HEK293 (cell line): ENCODE measurements around the gene KIR3DL3.
"Not testable (repeated sequence)": the region's sequence is repeated elsewhere in the genome, so short reads cannot be mapped to it uniquely, and the experiment has no call there.

Source experiments
- CTCF ChIA-PET: fragments of 350-600 bp; formaldehyde crosslinking; extraction: SDS; loops from one replicate; lab custom pipeline; 2021; ENCODE audit warnings: antibody characterized with exemption; lab: Yijun Ruan, JAX
- POLR2A ChIA-PET: fragments of 300-600 bp; formaldehyde crosslinking; extraction: SDS; loops from one replicate; lab custom pipeline; 2020; ENCODE audit warnings: antibody characterized with exemption, inconsistent platforms; lab: Yijun Ruan, JAX
- H3K27ac ChIP-seq: fragments of 200-500 bp; sonication (Bioruptor generic); 2 replicates; pipeline ENCODE4 v1.5.1; 2014; ENCODE audit warnings: low read depth, low read length, control low read depth, inconsistent platforms; ENCODE audit errors: extremely low read depth
- H3K36me3 ChIP-seq, 2 experiments: fragments of 200-500 bp in 1 of 2; sonication (Bioruptor generic) in 1 of 2; 1 replicate in 1 of 2; 2 replicates in 1 of 2; pipeline ENCODE4 v1.5.1; 2014 to 2017; ENCODE audit warnings: inconsistent platforms in 2 of 2, low read length in 2 of 2; ENCODE audit not compliant: control insufficient read depth in 2 of 2, insufficient read depth in 1 of 2
- H3K4me1 ChIP-seq: fragments of 200-500 bp; sonication (Bioruptor generic); 2 replicates; pipeline ENCODE4 v1.5.1; 2014; ENCODE audit warnings: mild to moderate bottlenecking, low read length, inconsistent platforms; ENCODE audit not compliant: control insufficient read depth, insufficient read depth
- H3K4me3 ChIP-seq: 2 replicates; pipeline ENCODE4 v1.5.1; 2011; ENCODE audit warnings: low read depth, mild to moderate bottlenecking, control low read depth, low read length, moderate library complexity
- H3K9me3 ChIP-seq: fragments of 200-500 bp; sonication (Bioruptor generic); 2 replicates; pipeline ENCODE4 v1.5.1; 2014; ENCODE audit warnings: low read depth, low read length, inconsistent platforms; ENCODE audit not compliant: control insufficient read depth, insufficient read depth
- ZFP3 ChIP-seq: fragments of 450-650 bp; formaldehyde crosslinking; IDR thresholded peaks from 2 replicates; pipeline ENCODE4 v1.5.1; 2016; ENCODE audit warnings: low read depth, missing biosample characterization, missing genetic modification characterization
- ZNF114 ChIP-seq: fragments of 450-650 bp; formaldehyde crosslinking; IDR thresholded peaks from 2 replicates; pipeline ENCODE4 v1.5.0; 2017; ENCODE audit warnings: missing biosample characterization, missing genetic modification characterization
- ZNF19 ChIP-seq: fragments of 450-650 bp; formaldehyde crosslinking; IDR thresholded peaks from 2 replicates; pipeline ENCODE4; 2016; ENCODE audit warnings: missing biosample characterization, missing genetic modification characterization, low read depth
- ZNF621 ChIP-seq: fragments of 450-650 bp; formaldehyde crosslinking; IDR thresholded peaks from 2 replicates; pipeline ENCODE4 v1.5.1; 2017; ENCODE audit warnings: missing biosample characterization, missing genetic modification characterization
- ZNF76 ChIP-seq: fragments of 450-650 bp; formaldehyde crosslinking; IDR thresholded peaks from 2 replicates; pipeline ENCODE4; 2016; ENCODE audit warnings: low read depth, missing biosample characterization, missing genetic modification characterization, borderline replicate concordance
- ZNF777 ChIP-seq: fragments of 450-650 bp; formaldehyde crosslinking; IDR thresholded peaks from 2 replicates; pipeline ENCODE4 v1.5.1; 2017; ENCODE audit warnings: missing biosample characterization, missing genetic modification characterization, borderline replicate concordance
- ZSCAN16 ChIP-seq: fragments of 450-650 bp; formaldehyde crosslinking; IDR thresholded peaks from 2 replicates; pipeline ENCODE4 v1.5.1; 2016; ENCODE audit warnings: missing biosample characterization, missing genetic modification characterization
- TF ChIP-seq, protein P1 (sequence below): fragments of 450-650 bp; formaldehyde crosslinking; IDR thresholded peaks from 2 replicates; pipeline ENCODE4 v1.5.1; 2016; ENCODE audit warnings: missing biosample characterization, missing genetic modification characterization
- TF ChIP-seq, protein P2 (sequence below): sonication (generic); formaldehyde crosslinking; IDR thresholded peaks from 2 replicates; pipeline ENCODE4 v1.8.1; 2022; ENCODE audit warnings: mild to moderate bottlenecking, moderate library complexity, missing genetic modification reagents
- TF ChIP-seq, protein P3 (sequence below): fragments of 450-650 bp; formaldehyde crosslinking; IDR thresholded peaks from 2 replicates; pipeline ENCODE4 v1.5.1; 2016; ENCODE audit warnings: missing biosample characterization, missing genetic modification characterization, low read depth

The KIR3DL3 gene

DNA sequence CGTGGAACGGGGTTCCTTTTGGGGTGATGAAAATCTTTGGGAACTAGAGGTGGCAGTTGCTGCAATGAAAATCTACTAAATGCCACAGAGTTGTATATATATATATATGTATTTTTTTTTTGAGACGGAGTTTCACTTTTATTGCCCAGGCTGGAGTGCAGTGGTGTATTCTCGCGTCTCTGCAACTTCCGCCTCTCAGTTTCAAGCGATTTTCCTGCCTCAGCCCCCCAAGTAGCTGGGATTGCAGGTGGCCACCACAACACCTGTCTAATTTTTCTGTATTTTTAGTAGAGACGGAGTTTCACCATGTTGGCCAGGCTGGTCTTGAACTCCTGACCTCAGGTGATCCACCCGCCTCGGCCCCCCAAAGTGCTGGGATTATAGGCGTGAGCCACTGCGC is 42.6 kb upstream of the KIR3DL3 start:
- H3K9me3 ChIP-seq, H3K4me3 ChIP-seq, POLR2A ChIA-PET, H3K4me1 ChIP-seq, H3K27ac ChIP-seq, H3K36me3 ChIP-seq: not testable (repeated sequence)
- CTCF ChIA-PET, result interaction anchor here (4.3 kb wide), 1 partner anchor 8 kb away, joined by 37 read pairs; no protein-coding TSS in a partner anchor

DNA sequence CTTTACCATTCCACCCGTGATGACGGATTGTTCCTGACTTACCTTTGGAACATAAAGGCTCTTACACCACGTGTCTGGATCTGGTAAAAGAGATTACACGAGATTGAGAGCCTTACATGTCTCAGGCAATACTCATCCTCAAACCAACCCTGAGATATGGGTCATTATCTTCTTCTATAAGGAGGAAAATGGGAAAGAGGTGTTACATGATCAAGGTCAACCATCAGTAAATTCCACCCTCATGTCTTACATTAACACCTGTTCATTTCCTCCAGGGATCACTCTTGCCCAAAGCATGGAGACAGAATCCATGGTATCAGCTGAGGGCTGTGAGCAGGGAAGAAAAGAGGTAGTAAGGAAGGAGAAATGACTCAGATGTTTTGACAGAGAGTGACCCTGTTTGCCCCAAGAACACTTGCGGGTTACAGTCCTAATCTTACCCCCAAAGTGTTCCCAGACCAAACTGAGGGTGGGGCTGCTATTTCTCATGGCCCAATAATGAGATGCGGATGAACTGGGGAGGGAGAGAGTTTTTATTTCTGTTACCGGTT is 41.9 kb upstream of the KIR3DL3 start:
- CTCF ChIA-PET, result interaction anchor here (0.6 to 4.3 kb wide), 2 partner anchors 9 to 956 kb away, joined by 3 to 37 read pairs; no protein-coding TSS in a partner anchor
- H3K4me3 ChIP-seq, result no peak overlapping the region
- H3K9me3 ChIP-seq, result no peaks in the 10 kb centered on the region
- no peak overlapping the region for H3K27ac ChIP-seq
- POLR2A ChIA-PET, result no interaction called here
- TF ChIP-seq ZFP3 (tag by site-specific recombination) (no peak), ZNF76 (tag by site-specific recombination) (no peak), ZNF114 (tag by site-specific recombination) (no peak), ZSCAN16 (tag by site-specific recombination) (no peak)
- H3K4me1 ChIP-seq, result no peaks in the 10 kb centered on the region
- no peaks in the 10 kb centered on the region for H3K36me3 ChIP-seq

DNA sequence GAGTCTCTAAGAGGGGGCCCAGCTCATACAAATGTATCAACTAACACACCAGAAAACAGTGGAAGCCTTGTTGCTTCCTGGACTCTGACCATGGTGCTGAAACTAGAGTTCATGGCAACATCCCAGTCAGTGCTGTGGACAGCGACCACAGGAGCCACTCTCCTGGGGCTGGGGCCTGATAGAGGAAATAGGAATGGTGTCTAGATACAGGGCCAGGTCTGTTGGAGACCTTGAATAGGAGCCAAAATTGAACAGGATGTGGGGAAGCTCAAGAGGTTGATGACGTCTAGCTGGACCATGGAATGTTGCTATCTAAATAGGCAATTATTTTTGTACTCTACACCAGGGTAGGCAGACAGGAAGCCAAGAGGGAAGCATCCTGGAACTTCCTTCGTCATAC is 39.7 kb upstream of the KIR3DL3 start:
- Histone ChIP-seq H3K36me3 (no peaks in the 10 kb centered on the region), H3K4me3 (no peak overlapping the region), H3K27ac (no peak overlapping the region), H3K9me3 (no peaks in the 10 kb centered on the region), H3K4me1 (no peaks in the 10 kb centered on the region)
- TF ChIP-seq ZNF777 (tag by site-specific recombination), result no peak
- TF ChIP-seq, protein P1, sequence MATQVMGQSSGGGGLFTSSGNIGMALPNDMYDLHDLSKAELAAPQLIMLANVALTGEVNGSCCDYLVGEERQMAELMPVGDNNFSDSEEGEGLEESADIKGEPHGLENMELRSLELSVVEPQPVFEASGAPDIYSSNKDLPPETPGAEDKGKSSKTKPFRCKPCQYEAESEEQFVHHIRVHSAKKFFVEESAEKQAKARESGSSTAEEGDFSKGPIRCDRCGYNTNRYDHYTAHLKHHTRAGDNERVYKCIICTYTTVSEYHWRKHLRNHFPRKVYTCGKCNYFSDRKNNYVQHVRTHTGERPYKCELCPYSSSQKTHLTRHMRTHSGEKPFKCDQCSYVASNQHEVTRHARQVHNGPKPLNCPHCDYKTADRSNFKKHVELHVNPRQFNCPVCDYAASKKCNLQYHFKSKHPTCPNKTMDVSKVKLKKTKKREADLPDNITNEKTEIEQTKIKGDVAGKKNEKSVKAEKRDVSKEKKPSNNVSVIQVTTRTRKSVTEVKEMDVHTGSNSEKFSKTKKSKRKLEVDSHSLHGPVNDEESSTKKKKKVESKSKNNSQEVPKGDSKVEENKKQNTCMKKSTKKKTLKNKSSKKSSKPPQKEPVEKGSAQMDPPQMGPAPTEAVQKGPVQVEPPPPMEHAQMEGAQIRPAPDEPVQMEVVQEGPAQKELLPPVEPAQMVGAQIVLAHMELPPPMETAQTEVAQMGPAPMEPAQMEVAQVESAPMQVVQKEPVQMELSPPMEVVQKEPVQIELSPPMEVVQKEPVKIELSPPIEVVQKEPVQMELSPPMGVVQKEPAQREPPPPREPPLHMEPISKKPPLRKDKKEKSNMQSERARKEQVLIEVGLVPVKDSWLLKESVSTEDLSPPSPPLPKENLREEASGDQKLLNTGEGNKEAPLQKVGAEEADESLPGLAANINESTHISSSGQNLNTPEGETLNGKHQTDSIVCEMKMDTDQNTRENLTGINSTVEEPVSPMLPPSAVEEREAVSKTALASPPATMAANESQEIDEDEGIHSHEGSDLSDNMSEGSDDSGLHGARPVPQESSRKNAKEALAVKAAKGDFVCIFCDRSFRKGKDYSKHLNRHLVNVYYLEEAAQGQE (tag by site-specific recombination), result peak; percentile 93
- no peak for TF ChIP-seq ZNF19 (tag by site-specific recombination)
- TF ChIP-seq, protein P2, sequence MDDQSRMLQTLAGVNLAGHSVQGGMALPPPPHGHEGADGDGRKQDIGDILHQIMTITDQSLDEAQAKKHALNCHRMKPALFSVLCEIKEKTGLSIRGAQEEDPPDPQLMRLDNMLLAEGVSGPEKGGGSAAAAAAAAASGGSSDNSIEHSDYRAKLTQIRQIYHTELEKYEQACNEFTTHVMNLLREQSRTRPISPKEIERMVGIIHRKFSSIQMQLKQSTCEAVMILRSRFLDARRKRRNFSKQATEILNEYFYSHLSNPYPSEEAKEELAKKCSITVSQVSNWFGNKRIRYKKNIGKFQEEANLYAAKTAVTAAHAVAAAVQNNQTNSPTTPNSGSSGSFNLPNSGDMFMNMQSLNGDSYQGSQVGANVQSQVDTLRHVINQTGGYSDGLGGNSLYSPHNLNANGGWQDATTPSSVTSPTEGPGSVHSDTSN, result peak; percentile 57; the same call in 1 of the 2 replicates
- TF ChIP-seq, protein P3, sequence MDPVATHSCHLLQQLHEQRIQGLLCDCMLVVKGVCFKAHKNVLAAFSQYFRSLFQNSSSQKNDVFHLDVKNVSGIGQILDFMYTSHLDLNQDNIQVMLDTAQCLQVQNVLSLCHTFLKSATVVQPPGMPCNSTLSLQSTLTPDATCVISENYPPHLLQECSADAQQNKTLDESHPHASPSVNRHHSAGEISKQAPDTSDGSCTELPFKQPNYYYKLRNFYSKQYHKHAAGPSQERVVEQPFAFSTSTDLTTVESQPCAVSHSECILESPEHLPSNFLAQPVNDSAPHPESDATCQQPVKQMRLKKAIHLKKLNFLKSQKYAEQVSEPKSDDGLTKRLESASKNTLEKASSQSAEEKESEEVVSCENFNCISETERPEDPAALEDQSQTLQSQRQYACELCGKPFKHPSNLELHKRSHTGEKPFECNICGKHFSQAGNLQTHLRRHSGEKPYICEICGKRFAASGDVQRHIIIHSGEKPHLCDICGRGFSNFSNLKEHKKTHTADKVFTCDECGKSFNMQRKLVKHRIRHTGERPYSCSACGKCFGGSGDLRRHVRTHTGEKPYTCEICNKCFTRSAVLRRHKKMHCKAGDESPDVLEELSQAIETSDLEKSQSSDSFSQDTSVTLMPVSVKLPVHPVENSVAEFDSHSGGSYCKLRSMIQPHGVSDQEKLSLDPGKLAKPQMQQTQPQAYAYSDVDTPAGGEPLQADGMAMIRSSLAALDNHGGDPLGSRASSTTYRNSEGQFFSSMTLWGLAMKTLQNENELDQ (tag by site-specific recombination), result no peak
- no peak for TF ChIP-seq ZNF621
- POLR2A ChIA-PET, result no interaction called here
- CTCF ChIA-PET, result interaction anchor here (4.3 kb wide), 1 partner anchor 11 kb away, joined by 37 read pairs; no protein-coding TSS in a partner anchor
